Measurements from ENCODE around the gene TEC.

GRCh38 chr4:48119646-48120045 lies 150.0 kb downstream of the TEC start:
- TF ChIP-seq, protein P1, sequence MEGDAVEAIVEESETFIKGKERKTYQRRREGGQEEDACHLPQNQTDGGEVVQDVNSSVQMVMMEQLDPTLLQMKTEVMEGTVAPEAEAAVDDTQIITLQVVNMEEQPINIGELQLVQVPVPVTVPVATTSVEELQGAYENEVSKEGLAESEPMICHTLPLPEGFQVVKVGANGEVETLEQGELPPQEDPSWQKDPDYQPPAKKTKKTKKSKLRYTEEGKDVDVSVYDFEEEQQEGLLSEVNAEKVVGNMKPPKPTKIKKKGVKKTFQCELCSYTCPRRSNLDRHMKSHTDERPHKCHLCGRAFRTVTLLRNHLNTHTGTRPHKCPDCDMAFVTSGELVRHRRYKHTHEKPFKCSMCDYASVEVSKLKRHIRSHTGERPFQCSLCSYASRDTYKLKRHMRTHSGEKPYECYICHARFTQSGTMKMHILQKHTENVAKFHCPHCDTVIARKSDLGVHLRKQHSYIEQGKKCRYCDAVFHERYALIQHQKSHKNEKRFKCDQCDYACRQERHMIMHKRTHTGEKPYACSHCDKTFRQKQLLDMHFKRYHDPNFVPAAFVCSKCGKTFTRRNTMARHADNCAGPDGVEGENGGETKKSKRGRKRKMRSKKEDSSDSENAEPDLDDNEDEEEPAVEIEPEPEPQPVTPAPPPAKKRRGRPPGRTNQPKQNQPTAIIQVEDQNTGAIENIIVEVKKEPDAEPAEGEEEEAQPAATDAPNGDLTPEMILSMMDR (IDR thresholded peaks at IDR 0.05) = no peak
- no peak for TF ChIP-seq ZFX (IDR thresholded peaks at IDR 0.05; ENCODE audit: borderline replicate concordance)

Data from 22Rv1 (cell line).